NCI-H446 treated with DMSO at 0.1 percent for 48 hours (cell line): ENCODE results near the gene GBP5.
"Not testable (repeated sequence)": the region's sequence is repeated elsewhere in the genome, so short reads cannot be mapped to it uniquely, and the experiment has no call there.

Source experiments
- DNase-seq: peaks from one replicate; lab custom pipeline; 2025; lab: John Stamatoyannopoulos, UW

The GBP5 gene

GRCh38 chr1:89280766-89281165 is 8.1 kb upstream of the GBP5 start:
- no peak for DNase-seq

GRCh38 chr1:89279011-89279466 is 6.4 kb upstream of the GBP5 start:
- DNase-seq: no peak

GRCh38 chr1:89277725-89278124 is 5.1 kb upstream of the GBP5 start:
- no peak for DNase-seq

- DNase-seq: no peak
Observed at GRCh38 chr1:89276690-89277089, 4.0 kb upstream of the GBP5 start.

GRCh38 chr1:89274411-89274857 is 1.8 kb upstream of the GBP5 start:
- peak; percentile 46 for DNase-seq

- no peak for DNase-seq
Observed at GRCh38 chr1:89273324-89273778, 691 bp upstream of the GBP5 start.

- peak; percentile 33 for DNase-seq
Observed at GRCh38 chr1:89271341-89272015, 1.2 kb downstream of the GBP5 start.

GRCh38 chr1:89270423-89270822 is 2.2 kb downstream of the GBP5 start:
- no peak for DNase-seq

GRCh38 chr1:89269277-89269676 is 3.4 kb downstream of the GBP5 start:
- no peak for DNase-seq

GRCh38 chr1:89262643-89263042 is 10.0 kb downstream of the GBP5 start:
- no peak for DNase-seq

GRCh38 chr1:89261926-89262515 is 10.6 kb downstream of the GBP5 start:
- DNase-seq: peak; percentile 86

- DNase-seq: peak; percentile 44
Observed at GRCh38 chr1:89260566-89261255, 11.9 kb downstream of the GBP5 start.

- no peak for DNase-seq
Observed at GRCh38 chr1:89260042-89260441, 12.6 kb downstream of the GBP5 start.

GRCh38 chr1:89259283-89259971 is 13.2 kb downstream of the GBP5 start:
- DNase-seq: peak; percentile 35

GRCh38 chr1:89257041-89257440 is 15.6 kb downstream of the GBP5 start:
- DNase-seq: no peak

- not testable (repeated sequence) for DNase-seq
Observed at GRCh38 chr1:89255581-89255980, 17.1 kb downstream of the GBP5 start.

- DNase-seq: peak; percentile 98
Observed at GRCh38 chr1:89254658-89255287, 17.9 kb downstream of the GBP5 start.

GRCh38 chr1:89243046-89243445 is 29.6 kb downstream of the GBP5 start:
- no peak for DNase-seq
